ENCODE measurements around the gene WHRN.

DNA sequence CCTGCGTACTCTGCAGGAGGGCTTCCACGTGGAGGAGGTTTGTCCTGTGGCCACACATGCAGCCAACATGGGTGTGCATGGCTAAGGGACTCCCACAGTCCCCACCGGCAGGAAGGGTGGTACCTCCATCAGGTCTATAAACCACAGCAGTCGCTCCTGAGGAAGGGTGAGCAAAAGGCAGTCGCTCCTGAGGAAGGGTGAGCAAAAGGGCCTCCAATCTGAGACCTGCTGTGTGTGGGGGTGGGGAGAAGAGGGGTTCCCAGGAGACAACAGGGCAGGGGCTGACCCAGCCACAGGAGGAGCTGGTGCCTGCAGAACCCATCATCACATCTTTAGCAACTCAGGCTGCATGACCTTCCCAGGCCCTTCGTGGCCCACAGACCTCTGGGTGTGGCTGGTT is 87.2 kb downstream of the WHRN start:
- TF ChIP-seq, protein P1, sequence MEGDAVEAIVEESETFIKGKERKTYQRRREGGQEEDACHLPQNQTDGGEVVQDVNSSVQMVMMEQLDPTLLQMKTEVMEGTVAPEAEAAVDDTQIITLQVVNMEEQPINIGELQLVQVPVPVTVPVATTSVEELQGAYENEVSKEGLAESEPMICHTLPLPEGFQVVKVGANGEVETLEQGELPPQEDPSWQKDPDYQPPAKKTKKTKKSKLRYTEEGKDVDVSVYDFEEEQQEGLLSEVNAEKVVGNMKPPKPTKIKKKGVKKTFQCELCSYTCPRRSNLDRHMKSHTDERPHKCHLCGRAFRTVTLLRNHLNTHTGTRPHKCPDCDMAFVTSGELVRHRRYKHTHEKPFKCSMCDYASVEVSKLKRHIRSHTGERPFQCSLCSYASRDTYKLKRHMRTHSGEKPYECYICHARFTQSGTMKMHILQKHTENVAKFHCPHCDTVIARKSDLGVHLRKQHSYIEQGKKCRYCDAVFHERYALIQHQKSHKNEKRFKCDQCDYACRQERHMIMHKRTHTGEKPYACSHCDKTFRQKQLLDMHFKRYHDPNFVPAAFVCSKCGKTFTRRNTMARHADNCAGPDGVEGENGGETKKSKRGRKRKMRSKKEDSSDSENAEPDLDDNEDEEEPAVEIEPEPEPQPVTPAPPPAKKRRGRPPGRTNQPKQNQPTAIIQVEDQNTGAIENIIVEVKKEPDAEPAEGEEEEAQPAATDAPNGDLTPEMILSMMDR (IDR thresholded peaks at IDR 0.05; ENCODE audit: insufficient read depth, low read length, poor library complexity, severe bottlenecking): no peak
- no peak for TF ChIP-seq EZH2phosphoT487 (conservative IDR thresholded peaks at IDR 0.05; ENCODE audit: low read length)
